Measurements from ENCODE around the gene HSPA14. TPM values are rescaled to one million over a fixed set of nuclear protein-coding genes. Genes with fewer than 3 reads are reported as not detected.

The HSPA14 gene, protein sequence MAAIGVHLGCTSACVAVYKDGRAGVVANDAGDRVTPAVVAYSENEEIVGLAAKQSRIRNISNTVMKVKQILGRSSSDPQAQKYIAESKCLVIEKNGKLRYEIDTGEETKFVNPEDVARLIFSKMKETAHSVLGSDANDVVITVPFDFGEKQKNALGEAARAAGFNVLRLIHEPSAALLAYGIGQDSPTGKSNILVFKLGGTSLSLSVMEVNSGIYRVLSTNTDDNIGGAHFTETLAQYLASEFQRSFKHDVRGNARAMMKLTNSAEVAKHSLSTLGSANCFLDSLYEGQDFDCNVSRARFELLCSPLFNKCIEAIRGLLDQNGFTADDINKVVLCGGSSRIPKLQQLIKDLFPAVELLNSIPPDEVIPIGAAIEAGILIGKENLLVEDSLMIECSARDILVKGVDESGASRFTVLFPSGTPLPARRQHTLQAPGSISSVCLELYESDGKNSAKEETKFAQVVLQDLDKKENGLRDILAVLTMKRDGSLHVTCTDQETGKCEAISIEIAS
- 9.5 and 9.9 TPM in 2 replicates for total RNA-seq
- long read RNA-seq, transcript HSPA14-201 (14 exons, 1,904 nt), result major isoform, 51 of 79 reads
- long read RNA-seq, partial matches to known transcripts, result 14 of 79 reads
- long read RNA-seq, other reads (novel, unspliced or antisense), result 14 of 79 reads

DNA sequence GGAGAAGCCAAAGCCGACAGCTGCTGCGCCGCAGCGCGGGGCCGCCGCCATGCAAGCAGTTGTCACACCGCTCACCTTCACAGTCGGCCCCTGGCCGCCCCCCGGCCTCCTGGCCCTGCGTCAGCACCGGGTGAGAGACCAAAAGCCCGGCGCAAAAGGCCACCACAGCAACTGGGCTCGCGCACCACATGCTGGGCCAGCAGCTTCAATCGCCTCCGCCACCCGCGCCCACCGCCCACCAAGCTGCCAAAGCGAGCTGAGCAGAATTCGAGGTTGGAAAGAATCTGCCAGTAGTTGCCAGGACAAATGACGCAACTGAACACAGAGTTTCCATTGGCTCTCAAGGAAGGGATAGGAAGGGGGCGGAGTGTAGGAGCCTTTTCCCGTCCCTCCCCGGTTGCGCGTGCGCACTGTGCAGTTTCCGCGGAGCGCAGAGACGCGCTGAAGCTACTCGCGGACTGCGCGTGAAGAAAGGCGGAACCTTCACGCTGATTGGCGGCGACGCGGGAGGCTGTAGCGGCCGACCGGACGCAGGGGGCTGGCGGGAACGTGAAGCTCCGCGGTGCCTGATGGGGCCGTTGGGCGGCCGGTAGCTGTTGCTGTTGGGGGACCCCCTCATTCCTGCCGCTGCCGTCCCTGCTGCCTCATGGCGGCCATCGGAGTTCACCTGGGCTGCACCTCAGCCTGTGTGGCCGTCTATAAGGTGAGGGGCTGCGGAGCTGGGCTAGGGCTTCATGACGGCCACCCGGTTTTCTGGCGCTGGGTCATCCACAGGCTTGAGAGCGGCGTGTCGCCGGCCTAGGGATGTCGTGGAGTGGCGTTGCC is at the start of gene HSPA14, which contains the start of the genes CDNF and MSANTD7:
Gene HSPA14, plus strand, starts transcription at position 550 of the 825 bp plus-strand sequence. Its CDS starts 97 bp downstream, at position 647.
Gene CDNF, minus strand, starts transcription at position 281 of the 825 bp plus-strand sequence. Its CDS starts 91 bp downstream, at position 190.
Gene MSANTD7, plus strand, starts transcription at position 550 of the 825 bp plus-strand sequence. CDS start 3,979 bp downstream, outside the sequence.
- H3K4me1 Mint-ChIP-seq (ENCODE audit: unreplicated experiment), result peaks cover 24% of the 10 kb centered on the region
- no peaks in the 10 kb centered on the region for H3K27me3 Mint-ChIP-seq (ENCODE audit: unreplicated experiment)
- peak within 1 kb of the TSS; percentile 93 for H3K4me3 Mint-ChIP-seq (ENCODE audit: unreplicated experiment)

GRCh38 chr10:14798636-14799035 is 39.5 kb upstream of the HSPA14 start:
- DNase-seq (ENCODE audit: extremely low spot score, unreplicated experiment), result no peak
- peaks cover 2% of the 10 kb centered on the region for H3K36me3 Mint-ChIP-seq (ENCODE audit: unreplicated experiment)
- H3K27me3 Mint-ChIP-seq (ENCODE audit: unreplicated experiment), result peaks cover 35% of the 10 kb centered on the region
- H3K4me1 Mint-ChIP-seq (ENCODE audit: unreplicated experiment), result no peaks in the 10 kb centered on the region
- H3K27ac Mint-ChIP-seq (ENCODE audit: unreplicated experiment), result no peak overlapping the region
- H3K4me3 Mint-ChIP-seq (ENCODE audit: unreplicated experiment), result no peak overlapping the region
- no peaks in the 10 kb centered on the region for H3K9me3 Mint-ChIP-seq (ENCODE audit: unreplicated experiment)
- TF ChIP-seq, protein P1, sequence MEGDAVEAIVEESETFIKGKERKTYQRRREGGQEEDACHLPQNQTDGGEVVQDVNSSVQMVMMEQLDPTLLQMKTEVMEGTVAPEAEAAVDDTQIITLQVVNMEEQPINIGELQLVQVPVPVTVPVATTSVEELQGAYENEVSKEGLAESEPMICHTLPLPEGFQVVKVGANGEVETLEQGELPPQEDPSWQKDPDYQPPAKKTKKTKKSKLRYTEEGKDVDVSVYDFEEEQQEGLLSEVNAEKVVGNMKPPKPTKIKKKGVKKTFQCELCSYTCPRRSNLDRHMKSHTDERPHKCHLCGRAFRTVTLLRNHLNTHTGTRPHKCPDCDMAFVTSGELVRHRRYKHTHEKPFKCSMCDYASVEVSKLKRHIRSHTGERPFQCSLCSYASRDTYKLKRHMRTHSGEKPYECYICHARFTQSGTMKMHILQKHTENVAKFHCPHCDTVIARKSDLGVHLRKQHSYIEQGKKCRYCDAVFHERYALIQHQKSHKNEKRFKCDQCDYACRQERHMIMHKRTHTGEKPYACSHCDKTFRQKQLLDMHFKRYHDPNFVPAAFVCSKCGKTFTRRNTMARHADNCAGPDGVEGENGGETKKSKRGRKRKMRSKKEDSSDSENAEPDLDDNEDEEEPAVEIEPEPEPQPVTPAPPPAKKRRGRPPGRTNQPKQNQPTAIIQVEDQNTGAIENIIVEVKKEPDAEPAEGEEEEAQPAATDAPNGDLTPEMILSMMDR (IDR thresholded peaks at IDR 0.05), result no peak

More for the DNA sequence above, at the start of gene HSPA14, which contains the start of the genes CDNF and MSANTD7:
- TF ChIP-seq, protein P1 (IDR thresholded peaks at IDR 0.05), result no peak
- Mint-ChIP-seq H3K9me3 (ENCODE audit: unreplicated experiment) (no peaks in the 10 kb centered on the region), H3K36me3 (ENCODE audit: unreplicated experiment) (peaks cover 14% of the 10 kb centered on the region), H3K27ac (ENCODE audit: unreplicated experiment) (peak within 1 kb of the TSS; percentile 94)
- DNase-seq (ENCODE audit: extremely low spot score, unreplicated experiment), result peak; percentile 100

DNA sequence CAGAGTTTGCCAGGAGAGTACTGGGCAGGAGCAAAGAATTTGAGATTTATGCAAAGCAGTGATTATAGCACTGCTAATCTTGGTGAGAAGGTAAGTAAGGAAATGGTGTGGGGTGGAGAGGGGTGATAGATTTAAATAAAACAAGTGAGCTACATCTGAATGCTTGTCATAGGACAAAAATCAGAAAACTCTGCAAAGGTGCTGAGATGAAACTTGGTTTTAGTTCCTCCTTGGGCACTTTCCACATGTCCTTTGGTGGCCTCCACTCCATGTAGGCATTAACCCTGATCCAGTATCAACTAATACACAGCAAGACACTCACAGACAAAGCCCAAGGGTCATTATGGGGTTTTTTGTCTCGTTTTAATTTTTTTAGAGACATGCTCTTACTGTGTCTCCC is 37.7 kb upstream of the HSPA14 start:
- Mint-ChIP-seq H3K27me3 (ENCODE audit: unreplicated experiment) (peaks cover 35% of the 10 kb centered on the region), H3K27ac (ENCODE audit: unreplicated experiment) (no peak overlapping the region), H3K4me3 (ENCODE audit: unreplicated experiment) (no peak overlapping the region), H3K36me3 (ENCODE audit: unreplicated experiment) (peaks cover 2% of the 10 kb centered on the region), H3K9me3 (ENCODE audit: unreplicated experiment) (no peaks in the 10 kb centered on the region), H3K4me1 (ENCODE audit: unreplicated experiment) (no peaks in the 10 kb centered on the region)
- DNase-seq (ENCODE audit: extremely low spot score, unreplicated experiment), result no peak
- TF ChIP-seq, protein P1 (IDR thresholded peaks at IDR 0.05), result no peak

- Mint-ChIP-seq H3K36me3 (ENCODE audit: unreplicated experiment) (peaks cover 2% of the 10 kb centered on the region), H3K4me3 (ENCODE audit: unreplicated experiment) (no peak overlapping the region), H3K27ac (ENCODE audit: unreplicated experiment) (no peak overlapping the region), H3K27me3 (ENCODE audit: unreplicated experiment) (peaks cover 39% of the 10 kb centered on the region), H3K9me3 (ENCODE audit: unreplicated experiment) (no peaks in the 10 kb centered on the region), H3K4me1 (ENCODE audit: unreplicated experiment) (no peaks in the 10 kb centered on the region)
- DNase-seq (ENCODE audit: extremely low spot score, unreplicated experiment), result no peak
- TF ChIP-seq, protein P1 (IDR thresholded peaks at IDR 0.05), result no peak
Measured at GRCh38 chr10:14801723-14802122, 36.4 kb upstream of the HSPA14 start.

Data from osteocyte (in vitro differentiated cells).